Activated naive CD8-positive, alpha-beta T cell treated with anti-CD3 and anti-CD28 coated beads, Interleukin-2, amount 50 U/mL, for 24 hours (primary cell): ENCODE data around the gene PTPRN2.
A peak's percentile ranks its signal among the peaks of the same experiment; 100 is the strongest.

ENCODE experiments used
- ATAC-seq: fragments of 150-1000 bp; cut with Tn5 transposase; one replicate; pipeline ENCODE4 v1.10.0; 2021
- DNase-seq: peaks from one replicate; pipeline ENCODE4 v3.0.0; 2021
- H3K27ac Mint-ChIP-seq: one replicate; pipeline ENCODE4 v1.8.0; 2021; ENCODE audit warnings: mild to moderate bottlenecking, mixed read lengths
- H3K27me3 Mint-ChIP-seq: one replicate; pipeline ENCODE4 v1.8.0; 2021; ENCODE audit warnings: mixed read lengths
- H3K36me3 Mint-ChIP-seq: one replicate; pipeline ENCODE4 v1.8.0; 2021; ENCODE audit warnings: low read depth, mixed read lengths
- H3K4me1 Mint-ChIP-seq: one replicate; pipeline ENCODE4 v1.8.0; 2021; ENCODE audit warnings: mixed read lengths
- H3K4me3 Mint-ChIP-seq: one replicate; pipeline ENCODE4 v1.8.0; 2021; ENCODE audit warnings: mild to moderate bottlenecking, moderate library complexity, mixed read lengths
- H3K9me3 Mint-ChIP-seq: one replicate; pipeline ENCODE4 v1.8.0; 2021; ENCODE audit warnings: mixed read lengths

The PTPRN2 gene

GRCh38 chr7:157693521-157694375, 893.9 kb downstream of the PTPRN2 start:
- peaks cover 4% of the 10 kb centered on the region for H3K9me3 Mint-ChIP-seq
- DNase-seq (no peak), ATAC-seq (no peak)
- peaks cover 11% of the 10 kb centered on the region for H3K4me1 Mint-ChIP-seq
- peaks cover 35% of the 10 kb centered on the region for H3K27me3 Mint-ChIP-seq
- H3K36me3 Mint-ChIP-seq: no peaks in the 10 kb centered on the region
- no peak overlapping the region for H3K27ac Mint-ChIP-seq
- H3K4me3 Mint-ChIP-seq: no peak overlapping the region

- peaks cover 4% of the 10 kb centered on the region for H3K9me3 Mint-ChIP-seq
- peaks cover 41% of the 10 kb centered on the region for H3K27me3 Mint-ChIP-seq
- no peaks in the 10 kb centered on the region for H3K36me3 Mint-ChIP-seq
- DNase-seq (no peak), ATAC-seq (no peak)
- H3K4me1 Mint-ChIP-seq: peaks cover 11% of the 10 kb centered on the region
- H3K4me3 Mint-ChIP-seq: no peak overlapping the region
- no peak overlapping the region for H3K27ac Mint-ChIP-seq
Measured at GRCh38 chr7:157693071-157693520, 894.5 kb downstream of the PTPRN2 start.

- peaks cover 4% of the 10 kb centered on the region for H3K9me3 Mint-ChIP-seq
- no peak overlapping the region for H3K4me3 Mint-ChIP-seq
- H3K27ac Mint-ChIP-seq: no peak overlapping the region
- peaks cover 11% of the 10 kb centered on the region for H3K4me1 Mint-ChIP-seq
- DNase-seq (no peak), ATAC-seq (no peak)
- H3K27me3 Mint-ChIP-seq: peaks cover 45% of the 10 kb centered on the region
- no peaks in the 10 kb centered on the region for H3K36me3 Mint-ChIP-seq
Measured at GRCh38 chr7:157692460-157693011, 895.1 kb downstream of the PTPRN2 start.

GRCh38 chr7:157691586-157692459, 895.8 kb downstream of the PTPRN2 start:
- Mint-ChIP-seq H3K27me3 (peaks cover 51% of the 10 kb centered on the region), H3K27ac (no peak overlapping the region), H3K4me1 (peaks cover 13% of the 10 kb centered on the region), H3K36me3 (no peaks in the 10 kb centered on the region), H3K9me3 (peaks cover 4% of the 10 kb centered on the region), H3K4me3 (no peak overlapping the region)
- DNase-seq (no peak), ATAC-seq (no peak)

GRCh38 chr7:157690833-157691585, 896.6 kb downstream of the PTPRN2 start:
- ATAC-seq: peak; percentile 16
- H3K27ac Mint-ChIP-seq: no peak overlapping the region
- peaks cover 4% of the 10 kb centered on the region for H3K9me3 Mint-ChIP-seq
- H3K27me3 Mint-ChIP-seq: peaks cover 59% of the 10 kb centered on the region
- H3K4me1 Mint-ChIP-seq: peaks cover 21% of the 10 kb centered on the region
- peak overlapping the region; percentile 48 for H3K4me3 Mint-ChIP-seq
- no peaks in the 10 kb centered on the region for H3K36me3 Mint-ChIP-seq
- no peak for DNase-seq

- H3K27ac Mint-ChIP-seq: no peak overlapping the region
- no peak for DNase-seq
- peaks cover 61% of the 10 kb centered on the region for H3K27me3 Mint-ChIP-seq
- H3K36me3 Mint-ChIP-seq: no peaks in the 10 kb centered on the region
- H3K9me3 Mint-ChIP-seq: no peaks in the 10 kb centered on the region
- H3K4me1 Mint-ChIP-seq: peaks cover 21% of the 10 kb centered on the region
- no peak for ATAC-seq
- peak overlapping the region; percentile 32 for H3K4me3 Mint-ChIP-seq
Measured at GRCh38 chr7:157690058-157690832, 897.4 kb downstream of the PTPRN2 start.

- ATAC-seq (no peak), DNase-seq (no peak)
- no peak overlapping the region for H3K27ac Mint-ChIP-seq
Measured at GRCh38 chr7:157689269-157690057, 898.2 kb downstream of the PTPRN2 start.

GRCh38 chr7:157688533-157689268, 898.9 kb downstream of the PTPRN2 start:
- Mint-ChIP-seq H3K4me3 (no peak overlapping the region), H3K36me3 (no peaks in the 10 kb centered on the region), H3K4me1 (peaks cover 22% of the 10 kb centered on the region), H3K9me3 (no peaks in the 10 kb centered on the region), H3K27ac (no peak overlapping the region), H3K27me3 (peaks cover 54% of the 10 kb centered on the region)
- DNase-seq (no peak), ATAC-seq (no peak)

More at GRCh38 chr7:157689269-157690057, 898.2 kb downstream of the PTPRN2 start:
- H3K36me3 Mint-ChIP-seq: no peaks in the 10 kb centered on the region
- H3K4me3 Mint-ChIP-seq: no peak overlapping the region
- H3K27me3 Mint-ChIP-seq: peaks cover 56% of the 10 kb centered on the region
- no peaks in the 10 kb centered on the region for H3K9me3 Mint-ChIP-seq
- peaks cover 21% of the 10 kb centered on the region for H3K4me1 Mint-ChIP-seq

GRCh38 chr7:157687845-157688532, 899.6 kb downstream of the PTPRN2 start:
- Mint-ChIP-seq H3K27ac (no peak overlapping the region), H3K36me3 (no peaks in the 10 kb centered on the region), H3K4me3 (no peak overlapping the region), H3K9me3 (no peaks in the 10 kb centered on the region), H3K4me1 (peaks cover 22% of the 10 kb centered on the region), H3K27me3 (peaks cover 61% of the 10 kb centered on the region)
- DNase-seq: no peak
- ATAC-seq: no peak

- ATAC-seq: no peak
- Mint-ChIP-seq H3K36me3 (no peaks in the 10 kb centered on the region), H3K27ac (no peak overlapping the region), H3K27me3 (peaks cover 66% of the 10 kb centered on the region), H3K4me3 (no peak overlapping the region), H3K9me3 (no peaks in the 10 kb centered on the region), H3K4me1 (peaks cover 19% of the 10 kb centered on the region)
- no peak for DNase-seq
Measured at GRCh38 chr7:157687158-157687557, 900.5 kb downstream of the PTPRN2 start.

- H3K36me3 Mint-ChIP-seq: no peaks in the 10 kb centered on the region
- peaks cover 18% of the 10 kb centered on the region for H3K4me1 Mint-ChIP-seq
- no peak for ATAC-seq
- no peak overlapping the region for H3K27ac Mint-ChIP-seq
- H3K27me3 Mint-ChIP-seq: peaks cover 71% of the 10 kb centered on the region
- no peak overlapping the region for H3K4me3 Mint-ChIP-seq
- H3K9me3 Mint-ChIP-seq: no peaks in the 10 kb centered on the region
- DNase-seq: no peak
Measured at GRCh38 chr7:157686285-157686894, 901.2 kb downstream of the PTPRN2 start.
